GM21526 (cell line): Measurements from ENCODE around the gene ERBB3.

Experiments used
- ATAC-seq: cut with Tn5 transposase; IDR thresholded peaks from one replicate; pipeline ENCODE4 v1.9.1; 2021; ENCODE audit warnings: moderate library complexity; ENCODE audit not compliant: unreplicated experiment, low FRiP score

Gene ERBB3

GRCh38 chr12:56078931-56079722, 838 bp upstream of the ERBB3 start:
- ATAC-seq: no peak

- no peak for ATAC-seq
Measured at GRCh38 chr12:56080556-56081138, 682 bp downstream of the ERBB3 start.

- ATAC-seq: no peak
Measured at GRCh38 chr12:56081393-56082347, 1.7 kb downstream of the ERBB3 start.

- no peak for ATAC-seq
Measured at GRCh38 chr12:56082382-56082781, 2.4 kb downstream of the ERBB3 start.

GRCh38 chr12:56082967-56083366, 3.0 kb downstream of the ERBB3 start:
- no peak for ATAC-seq

GRCh38 chr12:56084958-56085543, 5.1 kb downstream of the ERBB3 start:
- ATAC-seq: no peak

- ATAC-seq: no peak
Measured at GRCh38 chr12:56086096-56086495, 6.1 kb downstream of the ERBB3 start.

GRCh38 chr12:56086608-56087007, 6.6 kb downstream of the ERBB3 start:
- no peak for ATAC-seq

- ATAC-seq: no peak
Measured at GRCh38 chr12:56087220-56087619, 7.3 kb downstream of the ERBB3 start.

- ATAC-seq: no peak
Measured at GRCh38 chr12:56097738-56098137, 17.8 kb downstream of the ERBB3 start.

GRCh38 chr12:56098592-56098991, 18.6 kb downstream of the ERBB3 start:
- no peak for ATAC-seq

- no peak for ATAC-seq
Measured at GRCh38 chr12:56099787-56100186, 19.8 kb downstream of the ERBB3 start.

- ATAC-seq: no peak
Measured at GRCh38 chr12:56101045-56101444, 21.1 kb downstream of the ERBB3 start.

GRCh38 chr12:56102683-56103065, 22.7 kb downstream of the ERBB3 start:
- ATAC-seq: no peak

- ATAC-seq: no peak
Measured at GRCh38 chr12:56103066-56103711, 23.2 kb downstream of the ERBB3 start.

- ATAC-seq: no peak
Measured at GRCh38 chr12:56103823-56104108, 23.8 kb downstream of the ERBB3 start.

- ATAC-seq: peak; percentile 92
Measured at GRCh38 chr12:56104109-56104814, 24.3 kb downstream of the ERBB3 start, which contains the start of gene PA2G4. Gene PA2G4, plus strand, starts transcription at chr12:56104559. Its CDS starts 179 bp downstream, at chr12:56104738.

- peak; percentile 11 for ATAC-seq
Measured at GRCh38 chr12:56104815-56105608, 25.0 kb downstream of the ERBB3 start.

- ATAC-seq: no peak
Measured at GRCh38 chr12:56105609-56105902, 25.6 kb downstream of the ERBB3 start.
